Mucosa of descending colon (tissue), 3 donors: ENCODE results near the gene TNP1. TPM values are rescaled to one million over a fixed set of nuclear protein-coding genes. Genes with fewer than 3 reads are reported as not detected.

Experiments used
- ATAC-seq: fragments of 200-7000 bp; cut with Tn5 transposase; one replicate; pipeline ENCODE4 v1.9.1; 2020; ENCODE audit warnings: mild to moderate bottlenecking, moderate library complexity
- DNase-seq, 3 donors: peaks; one replicate each; pipeline ENCODE4 v3.0.0-alpha.2; 2020
- H3K36me3 ChIP-seq: fragments of 200-600 bp; one replicate; pipeline ENCODE4 v1.8.0; 2021; ENCODE audit warnings: low read depth, mild to moderate bottlenecking
- H3K4me1 ChIP-seq: fragments of 200-600 bp; one replicate; pipeline ENCODE4 v1.8.0; 2021; ENCODE audit warnings: low read depth, mild to moderate bottlenecking
- H3K4me3 ChIP-seq: fragments of 200-600 bp; one replicate; pipeline ENCODE4 v1.8.0; 2021; ENCODE audit warnings: mild to moderate bottlenecking
- H3K9me3 ChIP-seq: fragments of 200-600 bp; one replicate; pipeline ENCODE4 v1.8.0; 2021; ENCODE audit warnings: mild to moderate bottlenecking
- CTCF ChIP-seq: fragments of 200-600 bp; IDR thresholded peaks from one replicate; pipeline ENCODE4 v1.8.0; 2022; ENCODE audit warnings: antibody characterized with exemption, mild to moderate bottlenecking
- intact Hi-C, 2 donors: fragments of 100-400 bp; cut with DNase I in 1 of 2; cut with micrococcal nuclease in 1 of 2; formaldehyde crosslinking; loops; one replicate each; pipeline versions ENCODE4 v1.11.0 to v1.11.1; 2022; cut with DNase I, micrococcal nuclease
- long read RNA-seq, 2 donors: library from polyadenylated mRNA; unstranded; transcript quantifications; one replicate each; pipeline ENCODE4 v2.0.0, GENCODE V29; 2019 to 2021
- total RNA-seq, 3 donors: library from RNA; stranded (reverse); fragmentation: NEBNext Ultra II Directional in 2 of 3; extraction: Animal tissue kit (Norgen Biotek cat#: 25700) in 2 of 3; gene quantifications; one replicate each; pipeline versions ENCODE4 v1.2.1 to v1.2.4, GENCODE V29; 2021 to 2023
- donor health status: DM: no; HTN: no; CAD: no; lungs with moderate emphysema.
- donor health status: DM: no; HTN: no; CAD: no.
- donor health status: DM: no; HTN: yes; CAD: no.

TNP1 gene
- not detected for total RNA-seq
- long read RNA-seq, donor 1, result 0 reads
- long read RNA-seq, donor 2, result 0 reads

GRCh38 chr2:216859944-216860343 lies at the start of gene TNP1:
Gene TNP1 (minus strand): TSS chr2:216860064. CDS start chr2:216860034, 30 bp downstream.
- H3K9me3 ChIP-seq, result no peaks in the 10 kb centered on the region
- no peaks in the 10 kb centered on the region for H3K4me1 ChIP-seq
- ATAC-seq (no peak), DNase-seq (no peak)
- intact Hi-C loops, result no loop called here
- TF ChIP-seq CTCF, result no peak
- no peaks in the 10 kb centered on the region for H3K36me3 ChIP-seq
- no peak within 1 kb of the TSS for H3K4me3 ChIP-seq

GRCh38 chr2:216908300-216908699 lies 48.4 kb upstream of the TNP1 start:
- no peaks in the 10 kb centered on the region for H3K4me1 ChIP-seq
- TF ChIP-seq CTCF, result no peak
- H3K4me3 ChIP-seq, result no peak overlapping the region
- no peaks in the 10 kb centered on the region for H3K36me3 ChIP-seq
- intact Hi-C loops, result no loop called here
- ATAC-seq (no peak), DNase-seq (no peak)
- no peaks in the 10 kb centered on the region for H3K9me3 ChIP-seq

GRCh38 chr2:216905649-216906329 lies 45.9 kb upstream of the TNP1 start:
- no peak for TF ChIP-seq CTCF
- Histone ChIP-seq H3K4me1 (no peaks in the 10 kb centered on the region), H3K4me3 (no peak overlapping the region), H3K36me3 (no peaks in the 10 kb centered on the region), H3K9me3 (no peaks in the 10 kb centered on the region)
- ATAC-seq (no peak), DNase-seq (no peak)
- intact Hi-C loops, result no loop called here

GRCh38 chr2:216904974-216905373 lies 45.1 kb upstream of the TNP1 start:
- no peak for DNase-seq
- intact Hi-C loops, result no loop called here
- H3K9me3 ChIP-seq, result no peaks in the 10 kb centered on the region
- no peaks in the 10 kb centered on the region for H3K4me1 ChIP-seq
- no peak for TF ChIP-seq CTCF
- no peaks in the 10 kb centered on the region for H3K36me3 ChIP-seq
- no peak for ATAC-seq
- H3K4me3 ChIP-seq, result no peak overlapping the region

- H3K4me1 ChIP-seq, result no peaks in the 10 kb centered on the region
- H3K4me3 ChIP-seq, result no peak overlapping the region
- TF ChIP-seq CTCF, result no peak
- no peaks in the 10 kb centered on the region for H3K36me3 ChIP-seq
- intact Hi-C loops, result no loop called here
- DNase-seq (no peak), ATAC-seq (no peak)
- H3K9me3 ChIP-seq, result no peaks in the 10 kb centered on the region
Observed at GRCh38 chr2:216904554-216904953, 44.7 kb upstream of the TNP1 start.

- intact Hi-C loops, result no loop called here
- ATAC-seq, result no peak
- no peak for TF ChIP-seq CTCF
- no peak overlapping the region for H3K4me3 ChIP-seq
- no peaks in the 10 kb centered on the region for H3K4me1 ChIP-seq
- no peaks in the 10 kb centered on the region for H3K9me3 ChIP-seq
- no peak for DNase-seq
- H3K36me3 ChIP-seq, result no peaks in the 10 kb centered on the region
Observed at GRCh38 chr2:216903470-216903869, 43.6 kb upstream of the TNP1 start.
